Tibial artery (tissue), 4 donors: ENCODE results near the gene ATP13A3.
"Not testable (repeated sequence)": the region's sequence is repeated elsewhere in the genome, so short reads cannot be mapped to it uniquely, and the experiment has no call there.

ENCODE experiments used
- DNase-seq, 2 donors: peaks; one replicate each; pipeline ENCODE4 v3.0.0-alpha.2; 2019
- H3K27ac ChIP-seq, 2 donors: fragments of 200-600 bp; sonication (generic) in 1 of 2; 1 replicate in 1 of 2; 2 replicates in 1 of 2; pipeline ENCODE4 v1.5.1; 2018 to 2019; ENCODE audit warnings: mild to moderate bottlenecking in 1 of 2
- H3K27me3 ChIP-seq, 2 donors: fragments of 200-600 bp; sonication (generic) in 1 of 2; one replicate each; pipeline versions ENCODE4 v1.5.1 to v1.6.0; 2016 to 2019
- H3K36me3 ChIP-seq, 3 donors: fragments of 200-600 bp; sonication (generic) in 2 of 3; one replicate each; pipeline ENCODE4 v1.5.1; 2016 to 2019; ENCODE audit warnings: mild to moderate bottlenecking in 2 of 3
- H3K4me1 ChIP-seq, 4 donors: fragments of 200-600 bp; sonication (generic) in 2 of 4; 1 replicate in 3 of 4; 2 replicates in 1 of 4; pipeline ENCODE4 v1.5.1; 2016 to 2019
- H3K4me3 ChIP-seq, 2 donors: fragments of 200-600 bp; sonication (generic) in 1 of 2; 1 replicate in 1 of 2; 2 replicates in 1 of 2; pipeline ENCODE4 v1.5.1; 2018 to 2019; ENCODE audit warnings: mild to moderate bottlenecking in 2 of 2
- H3K9me3 ChIP-seq, 3 donors: fragments of 200-600 bp; sonication (generic) in 1 of 3; one replicate each; pipeline ENCODE4 v1.5.1; 2016 to 2019
- intact Hi-C: fragments of 100-400 bp; cut with DNase I; formaldehyde crosslinking; loops from one replicate; pipeline ENCODE4 v1.15.0; 2023; ENCODE audit warnings: low total_unique reads
- TF ChIP-seq, protein P1 (sequence below), 2 experiments: fragments of 200-600 bp in 1 of 2; fragments of 450-650 bp in 1 of 2; IDR thresholded peaks; one replicate each; pipeline ENCODE4 v1.5.1; 2017 to 2019; ENCODE audit warnings: antibody characterized with exemption in 2 of 2, mild to moderate bottlenecking in 1 of 2, moderate library complexity in 1 of 2

Gene ATP13A3

DNA sequence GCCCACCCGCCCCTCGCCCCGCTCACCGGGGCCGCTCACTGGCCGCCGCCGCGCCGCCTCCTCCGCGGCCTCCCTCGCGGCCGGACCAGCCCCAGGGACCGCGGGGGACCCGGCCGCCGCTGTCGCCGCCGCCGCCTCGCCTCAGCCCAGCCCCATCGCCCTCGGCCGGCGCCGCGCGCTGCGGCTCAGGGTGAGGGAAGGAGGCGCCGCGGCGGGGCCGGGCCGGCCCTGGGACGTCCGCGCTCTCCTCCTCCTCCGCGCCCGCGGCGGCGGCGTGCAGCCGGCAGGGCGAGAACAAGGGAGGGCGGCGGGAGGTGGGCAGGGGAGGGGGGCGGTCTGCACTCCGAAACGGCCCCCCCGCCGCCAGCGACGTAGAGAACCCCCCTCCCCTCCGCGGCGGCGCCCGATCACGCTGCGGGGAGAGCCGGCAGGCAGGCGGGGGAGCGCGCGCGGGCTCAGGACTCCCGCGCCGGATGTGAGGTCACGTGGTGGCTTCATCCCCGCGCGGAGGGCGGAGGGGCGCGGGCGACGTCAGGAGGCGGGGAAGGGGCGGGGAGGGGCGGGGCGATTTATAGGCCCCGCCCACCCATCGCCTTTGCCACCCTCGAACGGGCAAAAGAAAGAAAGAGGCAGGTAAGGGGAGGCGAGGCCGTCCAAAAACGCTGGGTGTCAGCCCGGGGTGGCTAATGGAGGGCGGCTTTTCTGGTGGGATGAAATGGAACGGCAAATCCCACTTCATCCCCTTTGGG, at the start of gene ATP13A3:
TSS of gene ATP13A3 (minus strand) at position 463 of the 749 bp plus-strand sequence. CDS start 24,812 bp downstream, outside the sequence.
- H3K4me1 ChIP-seq = peaks cover 0 to 70% (median 36%) of the 10 kb centered on the region in 4 donors

GRCh38 chr3:194535199-194535598, 48.4 kb upstream of the ATP13A3 start:
- DNase-seq, H3K4me3 ChIP-seq, H3K27ac ChIP-seq, intact Hi-C loops, H3K27me3 ChIP-seq, H3K9me3 ChIP-seq, H3K36me3 ChIP-seq: not testable (repeated sequence)
- peaks cover 0 to 23% (median 9%) of the 10 kb centered on the region in 4 donors for H3K4me1 ChIP-seq

More for the DNA sequence above, at the start of gene ATP13A3:
- Histone ChIP-seq H3K4me3 (peak within 1 kb of the TSS; percentile 85 to 88), H3K36me3 (no peaks in the 10 kb centered on the region), H3K27ac (peak within 1 kb of the TSS; percentile 95 to 96), H3K9me3 (no peaks in the 10 kb centered on the region), H3K27me3 (no peaks in the 10 kb centered on the region)
- TF ChIP-seq, protein P1, sequence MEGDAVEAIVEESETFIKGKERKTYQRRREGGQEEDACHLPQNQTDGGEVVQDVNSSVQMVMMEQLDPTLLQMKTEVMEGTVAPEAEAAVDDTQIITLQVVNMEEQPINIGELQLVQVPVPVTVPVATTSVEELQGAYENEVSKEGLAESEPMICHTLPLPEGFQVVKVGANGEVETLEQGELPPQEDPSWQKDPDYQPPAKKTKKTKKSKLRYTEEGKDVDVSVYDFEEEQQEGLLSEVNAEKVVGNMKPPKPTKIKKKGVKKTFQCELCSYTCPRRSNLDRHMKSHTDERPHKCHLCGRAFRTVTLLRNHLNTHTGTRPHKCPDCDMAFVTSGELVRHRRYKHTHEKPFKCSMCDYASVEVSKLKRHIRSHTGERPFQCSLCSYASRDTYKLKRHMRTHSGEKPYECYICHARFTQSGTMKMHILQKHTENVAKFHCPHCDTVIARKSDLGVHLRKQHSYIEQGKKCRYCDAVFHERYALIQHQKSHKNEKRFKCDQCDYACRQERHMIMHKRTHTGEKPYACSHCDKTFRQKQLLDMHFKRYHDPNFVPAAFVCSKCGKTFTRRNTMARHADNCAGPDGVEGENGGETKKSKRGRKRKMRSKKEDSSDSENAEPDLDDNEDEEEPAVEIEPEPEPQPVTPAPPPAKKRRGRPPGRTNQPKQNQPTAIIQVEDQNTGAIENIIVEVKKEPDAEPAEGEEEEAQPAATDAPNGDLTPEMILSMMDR (IDR thresholded peaks at IDR 0.05) = no peak
- intact Hi-C loops = no loop called here
- peak; percentile 88 to 93 for DNase-seq

DNA sequence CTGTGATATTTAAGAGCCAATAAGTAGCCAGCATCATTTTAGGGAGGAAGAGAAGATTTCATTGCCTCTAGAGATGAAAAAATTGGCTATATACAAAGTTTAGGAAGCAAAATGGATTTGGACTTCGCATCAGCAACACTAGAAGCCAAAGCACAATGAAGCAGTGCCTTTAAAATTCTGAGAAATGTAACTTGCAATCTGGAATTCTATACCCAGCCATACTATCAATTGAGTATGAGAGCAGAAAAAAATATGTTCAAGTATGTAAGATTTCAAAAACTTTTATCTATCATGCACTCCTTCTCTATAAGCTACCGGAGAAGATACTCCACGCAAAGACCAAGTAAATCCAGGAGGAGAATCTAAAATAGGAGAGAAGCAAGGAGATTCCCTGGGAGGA, 47.4 kb upstream of the ATP13A3 start:
- intact Hi-C loops = no loop called here
- Histone ChIP-seq H3K4me1 (peaks cover 0 to 18% (median 9%) of the 10 kb centered on the region in 4 donors), H3K9me3 (no peaks in the 10 kb centered on the region), H3K27me3 (no peaks in the 10 kb centered on the region), H3K36me3 (no peaks in the 10 kb centered on the region), H3K4me3 (no peak overlapping the region), H3K27ac (no peak overlapping the region)
- TF ChIP-seq, protein P1 (IDR thresholded peaks at IDR 0.05) = no peak
- DNase-seq = no peak

GRCh38 chr3:194532591-194532990, 45.8 kb upstream of the ATP13A3 start:
- Histone ChIP-seq H3K36me3 (no peaks in the 10 kb centered on the region), H3K27ac (no peak overlapping the region), H3K4me3 (no peak overlapping the region), H3K4me1 (peaks cover 0 to 10% (median 6%) of the 10 kb centered on the region in 4 donors), H3K27me3 (no peaks in the 10 kb centered on the region), H3K9me3 (no peaks in the 10 kb centered on the region)
- TF ChIP-seq, protein P1 (IDR thresholded peaks at IDR 0.05) = no peak
- no peak for DNase-seq
- intact Hi-C loops = no loop called here

GRCh38 chr3:194527726-194528125, 40.9 kb upstream of the ATP13A3 start:
- Histone ChIP-seq H3K27ac (peak overlapping the region in 1 of 2 donors; percentile 7), H3K9me3 (no peaks in the 10 kb centered on the region), H3K4me1 (peaks cover 0 to 3% (median 0%) of the 10 kb centered on the region in 4 donors), H3K4me3 (no peak overlapping the region), H3K27me3 (no peaks in the 10 kb centered on the region), H3K36me3 (no peaks in the 10 kb centered on the region)
- DNase-seq = no peak
- TF ChIP-seq, protein P1 (IDR thresholded peaks at IDR 0.05) = no peak
- intact Hi-C loops = no loop called here

DNA sequence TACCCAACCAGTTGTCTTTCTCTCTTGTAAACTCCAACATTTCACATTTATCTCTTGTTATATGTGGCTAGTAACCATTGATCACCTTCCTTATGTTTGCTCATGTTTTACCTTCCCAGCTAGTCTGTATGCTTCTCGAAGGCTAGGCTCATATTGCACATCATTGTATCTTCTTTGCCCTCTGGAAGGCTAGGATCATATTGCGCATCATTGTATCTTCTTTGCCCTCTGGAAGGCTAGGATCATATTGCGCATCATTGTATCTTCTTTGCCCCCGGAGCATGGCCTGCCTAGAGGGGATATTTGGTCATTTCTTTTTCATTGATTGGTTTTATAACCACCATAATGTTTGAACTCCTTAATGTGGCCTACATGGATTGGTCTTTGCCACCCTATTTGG, 39.4 kb upstream of the ATP13A3 start:
- peaks cover 0 to 16% (median 3%) of the 10 kb centered on the region in 4 donors for H3K4me1 ChIP-seq
- no peak overlapping the region for H3K4me3 ChIP-seq
- no peaks in the 10 kb centered on the region for H3K36me3 ChIP-seq
- no peaks in the 10 kb centered on the region for H3K27me3 ChIP-seq
- no peaks in the 10 kb centered on the region for H3K9me3 ChIP-seq
- DNase-seq = no peak
- TF ChIP-seq, protein P1 (IDR thresholded peaks at IDR 0.05) = no peak
- intact Hi-C loops = no loop called here
- no peak overlapping the region for H3K27ac ChIP-seq
